T-helper 1 cell treated with Interleukin-12 subunit alpha and Interleukin-12 subunit beta and Interleukin-4 antibody, amounts not matched to agents 30 μg/mL and 1 μg/mL, for 36 hours (primary cell): ENCODE results near the gene NOM1.
A peak's percentile ranks its signal among the peaks of the same experiment; 100 is the strongest.

Source experiments
- H3K27ac Mint-ChIP-seq: one replicate; pipeline ENCODE4 v1.8.0; 2021; ENCODE audit warnings: mild to moderate bottlenecking, mixed read lengths
- H3K27me3 Mint-ChIP-seq: one replicate; pipeline ENCODE4 v1.8.0; 2021; ENCODE audit warnings: low read depth, mixed read lengths
- H3K36me3 Mint-ChIP-seq: one replicate; pipeline ENCODE4 v1.8.0; 2021; ENCODE audit warnings: low read depth, mixed read lengths
- H3K4me1 Mint-ChIP-seq: one replicate; pipeline ENCODE4 v1.8.0; 2021; ENCODE audit warnings: low read depth, mixed read lengths
- H3K4me3 Mint-ChIP-seq: one replicate; pipeline ENCODE4 v1.8.0; 2021; ENCODE audit warnings: mild to moderate bottlenecking, moderate library complexity, mixed read lengths
- H3K9me3 Mint-ChIP-seq: one replicate; pipeline ENCODE4 v1.8.0; 2021; ENCODE audit warnings: mixed read lengths

NOM1 gene

GRCh38 chr7:157002819-157003421 lies 53.4 kb downstream of the NOM1 start:
- no peak overlapping the region for H3K4me3 Mint-ChIP-seq
- peaks cover 84% of the 10 kb centered on the region for H3K27me3 Mint-ChIP-seq
- peaks cover 11% of the 10 kb centered on the region for H3K4me1 Mint-ChIP-seq
- peaks cover 6% of the 10 kb centered on the region for H3K36me3 Mint-ChIP-seq
- no peak overlapping the region for H3K27ac Mint-ChIP-seq
- H3K9me3 Mint-ChIP-seq = no peaks in the 10 kb centered on the region

- H3K4me3 Mint-ChIP-seq = no peak overlapping the region
- H3K4me1 Mint-ChIP-seq = peaks cover 11% of the 10 kb centered on the region
- no peaks in the 10 kb centered on the region for H3K9me3 Mint-ChIP-seq
- peaks cover 84% of the 10 kb centered on the region for H3K27me3 Mint-ChIP-seq
- peaks cover 6% of the 10 kb centered on the region for H3K36me3 Mint-ChIP-seq
- H3K27ac Mint-ChIP-seq = peak overlapping the region; percentile 26
Measured at GRCh38 chr7:157003445-157003755, 53.9 kb downstream of the NOM1 start.

- peaks cover 6% of the 10 kb centered on the region for H3K36me3 Mint-ChIP-seq
- H3K9me3 Mint-ChIP-seq = no peaks in the 10 kb centered on the region
- H3K4me1 Mint-ChIP-seq = peaks cover 11% of the 10 kb centered on the region
- H3K27ac Mint-ChIP-seq = peak overlapping the region; percentile 26
- H3K4me3 Mint-ChIP-seq = no peak overlapping the region
- peaks cover 84% of the 10 kb centered on the region for H3K27me3 Mint-ChIP-seq
Measured at GRCh38 chr7:157003756-157004520, 54.4 kb downstream of the NOM1 start.

GRCh38 chr7:157004521-157005455 lies 55.3 kb downstream of the NOM1 start:
- H3K27me3 Mint-ChIP-seq = peaks cover 84% of the 10 kb centered on the region
- H3K9me3 Mint-ChIP-seq = no peaks in the 10 kb centered on the region
- H3K4me1 Mint-ChIP-seq = peaks cover 11% of the 10 kb centered on the region
- H3K4me3 Mint-ChIP-seq = no peak overlapping the region
- H3K27ac Mint-ChIP-seq = peak overlapping the region; percentile 70
- peaks cover 6% of the 10 kb centered on the region for H3K36me3 Mint-ChIP-seq

GRCh38 chr7:157005456-157006204 lies 56.1 kb downstream of the NOM1 start:
- no peak overlapping the region for H3K27ac Mint-ChIP-seq
- no peak overlapping the region for H3K4me3 Mint-ChIP-seq

GRCh38 chr7:157006205-157006747 lies 56.8 kb downstream of the NOM1 start:
- Mint-ChIP-seq H3K27ac (no peak overlapping the region), H3K4me1 (peaks cover 8% of the 10 kb centered on the region), H3K9me3 (no peaks in the 10 kb centered on the region), H3K27me3 (peaks cover 76% of the 10 kb centered on the region), H3K36me3 (peaks cover 6% of the 10 kb centered on the region), H3K4me3 (no peak overlapping the region)

More at GRCh38 chr7:157005456-157006204, 56.1 kb downstream of the NOM1 start:
- Mint-ChIP-seq H3K36me3 (peaks cover 6% of the 10 kb centered on the region), H3K9me3 (no peaks in the 10 kb centered on the region), H3K27me3 (peaks cover 79% of the 10 kb centered on the region), H3K4me1 (peaks cover 9% of the 10 kb centered on the region)

- H3K9me3 Mint-ChIP-seq = no peaks in the 10 kb centered on the region
- H3K27ac Mint-ChIP-seq = no peak overlapping the region
- H3K4me3 Mint-ChIP-seq = no peak overlapping the region
- H3K36me3 Mint-ChIP-seq = peaks cover 4% of the 10 kb centered on the region
- peaks cover 11% of the 10 kb centered on the region for H3K4me1 Mint-ChIP-seq
- peaks cover 76% of the 10 kb centered on the region for H3K27me3 Mint-ChIP-seq
Measured at GRCh38 chr7:157006829-157007469, 57.4 kb downstream of the NOM1 start.

GRCh38 chr7:157007470-157008066 lies 58.1 kb downstream of the NOM1 start:
- H3K9me3 Mint-ChIP-seq = no peaks in the 10 kb centered on the region
- H3K4me1 Mint-ChIP-seq = peaks cover 11% of the 10 kb centered on the region
- H3K27me3 Mint-ChIP-seq = peaks cover 77% of the 10 kb centered on the region
- peaks cover 2% of the 10 kb centered on the region for H3K36me3 Mint-ChIP-seq
- no peak overlapping the region for H3K4me3 Mint-ChIP-seq
- no peak overlapping the region for H3K27ac Mint-ChIP-seq

GRCh38 chr7:157008206-157009169 lies 59.0 kb downstream of the NOM1 start:
- H3K27ac Mint-ChIP-seq = no peak overlapping the region

GRCh38 chr7:157009170-157009777 lies 59.8 kb downstream of the NOM1 start:
- Mint-ChIP-seq H3K4me3 (peak overlapping the region; percentile 31), H3K27ac (no peak overlapping the region), H3K27me3 (peaks cover 80% of the 10 kb centered on the region)

More at GRCh38 chr7:157008206-157009169, 59.0 kb downstream of the NOM1 start:
- peaks cover 2% of the 10 kb centered on the region for H3K36me3 Mint-ChIP-seq
- peaks cover 80% of the 10 kb centered on the region for H3K27me3 Mint-ChIP-seq
- H3K9me3 Mint-ChIP-seq = no peaks in the 10 kb centered on the region
- no peak overlapping the region for H3K4me3 Mint-ChIP-seq
- peaks cover 11% of the 10 kb centered on the region for H3K4me1 Mint-ChIP-seq

GRCh38 chr7:157009778-157010587 lies 60.5 kb downstream of the NOM1 start:
- no peak overlapping the region for H3K27ac Mint-ChIP-seq
- H3K4me3 Mint-ChIP-seq = peak overlapping the region; percentile 31
- no peaks in the 10 kb centered on the region for H3K9me3 Mint-ChIP-seq
- H3K36me3 Mint-ChIP-seq = no peaks in the 10 kb centered on the region
- peaks cover 6% of the 10 kb centered on the region for H3K4me1 Mint-ChIP-seq
- H3K27me3 Mint-ChIP-seq = peaks cover 79% of the 10 kb centered on the region

More at GRCh38 chr7:157009170-157009777, 59.8 kb downstream of the NOM1 start:
- H3K4me1 Mint-ChIP-seq = peaks cover 11% of the 10 kb centered on the region
- no peaks in the 10 kb centered on the region for H3K9me3 Mint-ChIP-seq
- H3K36me3 Mint-ChIP-seq = peaks cover 2% of the 10 kb centered on the region
